ENCODE results near the gene SEPSECS. TPM values are rescaled to one million over a fixed set of nuclear protein-coding genes. Genes with fewer than 3 reads are reported as not detected.

SEPSECS gene
- total RNA-seq, 1 donor = 8.8 TPM

GRCh38 chr4:25182937-25183336 is 22.7 kb upstream of the SEPSECS start:
- TF ChIP-seq CTCF (IDR thresholded peaks at IDR 0.05; ENCODE audit: insufficient read depth, low read length) = no peak
- DNase-seq (ENCODE audit: low read depth) = no peak
- no peak overlapping the region for H3K4me3 ChIP-seq (ENCODE audit: low read depth, low read length)

GRCh38 chr4:25180524-25181131 is 20.4 kb upstream of the SEPSECS start:
- no peak overlapping the region for H3K4me3 ChIP-seq (ENCODE audit: low read depth, low read length)
- DNase-seq (ENCODE audit: low read depth) = peak; percentile 57
- peak; percentile 71 for TF ChIP-seq CTCF (IDR thresholded peaks at IDR 0.05; ENCODE audit: insufficient read depth, low read length)

- no peak for DNase-seq (ENCODE audit: low read depth)
- no peak overlapping the region for H3K4me3 ChIP-seq (ENCODE audit: low read depth, low read length)
- TF ChIP-seq CTCF (IDR thresholded peaks at IDR 0.05; ENCODE audit: insufficient read depth, low read length) = no peak
These were observed 18.6 kb upstream of the SEPSECS start for GRCh38 chr4:25178838-25179261.

GRCh38 chr4:25177147-25177546 is 16.9 kb upstream of the SEPSECS start:
- no peak for DNase-seq (ENCODE audit: low read depth)
- H3K4me3 ChIP-seq (ENCODE audit: low read depth, low read length) = no peak overlapping the region
- no peak for TF ChIP-seq CTCF (IDR thresholded peaks at IDR 0.05; ENCODE audit: insufficient read depth, low read length)

- DNase-seq (ENCODE audit: low read depth) = peak; percentile 11
- no peak overlapping the region for H3K4me3 ChIP-seq (ENCODE audit: low read depth, low read length)
- no peak for TF ChIP-seq CTCF (IDR thresholded peaks at IDR 0.05; ENCODE audit: insufficient read depth, low read length)
These were observed 14.4 kb upstream of the SEPSECS start for GRCh38 chr4:25174674-25175073.

- peak; percentile 30 for TF ChIP-seq CTCF (IDR thresholded peaks at IDR 0.05; ENCODE audit: insufficient read depth, low read length)
- H3K4me3 ChIP-seq (ENCODE audit: low read depth, low read length) = peak overlapping the region; percentile 19
- peak; percentile 99 for DNase-seq (ENCODE audit: low read depth)
These were observed 13.0 kb upstream of the SEPSECS start for GRCh38 chr4:25172961-25173915.

Data from fibroblast of the aortic adventitia (primary cell).